Psoas muscle (tissue), 8 donors: ENCODE results near the gene ZNF598. TPM values are rescaled to one million over a fixed set of nuclear protein-coding genes. Genes with fewer than 3 reads are reported as not detected.

ENCODE experiments used
- ATAC-seq, 4 donors: fragments of 200-7000 bp; cut with Tn5 transposase; one replicate each; pipeline ENCODE4 v1.9.1; 2020; ENCODE audit warnings: moderate library complexity in 3 of 4, mild to moderate bottlenecking in 2 of 4
- DNase-seq, 2 donors: peaks; one replicate each; pipeline ENCODE4 v3.0.0-alpha.2; 2020
- H3K27ac ChIP-seq: fragments of 200-600 bp; one replicate; pipeline ENCODE4 v1.8.0; 2022
- H3K27me3 ChIP-seq, 3 donors: fragments of 200-600 bp in 1 of 3; one replicate each; pipeline versions ENCODE4 v1.6.1 to v1.8.0; 2013 to 2022; ENCODE audit warnings: low read length in 2 of 3, mild to moderate bottlenecking in 2 of 3, moderate library complexity in 1 of 3; ENCODE audit not compliant: insufficient read depth in 3 of 3
- H3K36me3 ChIP-seq, 2 donors: fragments of 200-600 bp in 1 of 2; one replicate each; pipeline versions ENCODE4 v1.6.1 to v1.8.0; 2013 to 2022; ENCODE audit warnings: low read depth in 1 of 2, mild to moderate bottlenecking in 1 of 2, moderate library complexity in 1 of 2; ENCODE audit not compliant: insufficient read depth in 1 of 2
- H3K4me1 ChIP-seq: fragments of 200-600 bp; one replicate; pipeline ENCODE4 v1.8.0; 2022
- H3K4me3 ChIP-seq: fragments of 200-600 bp; one replicate; pipeline ENCODE4 v1.8.0; 2022; ENCODE audit warnings: mild to moderate bottlenecking
- H3K9me3 ChIP-seq: fragments of 200-600 bp; one replicate; pipeline ENCODE4 v1.8.0; 2022
- WGBS, 3 donors: extraction: QIAGEN DNeasy Blood & Tissue Kit; methylation state at CpG; one replicate each; pipeline versions ENCODE4 v1.1.6 to v1.1.7; 2013; 5-methylcytosine and 5-hydroxymethylcytosine counted together
- intact Hi-C, 2 donors: fragments of 100-400 bp; cut with DNase I; formaldehyde crosslinking; loops; one replicate each; pipeline versions ENCODE4 v1.11.0 to v1.14.2; 2022
- polyA plus RNA-seq, 3 donors: library from polyadenylated mRNA; stranded (reverse); fragments of 200-250 nt; gene quantifications; one replicate each; pipeline ENCODE4 v1.2.3, GENCODE V29; 2013
- total RNA-seq, 4 donors: library from RNA; stranded (reverse); fragmentation: NEBNext Ultra II Directional in 2 of 4; extraction: Animal tissue kit (Norgen Biotek cat#: 25700) in 2 of 4; gene quantifications; one replicate each; pipeline versions ENCODE4 v1.2.1 to v1.2.4, GENCODE V29; 2021 to 2023
- TF ChIP-seq, protein P1 (sequence below): fragments of 200-600 bp; IDR thresholded peaks from one replicate; pipeline ENCODE4 v1.8.0; 2022; ENCODE audit warnings: antibody characterized with exemption
- donor health status: healthy with polysubstance abuse.
- donor health status: DM: no; HTN: no; CAD: no; lungs with moderate emphysema.
- donor health status: Bipolar disorder and iron deficiency.
- donor health status: healthy.
- donor health status: DM: yes; HTN: yes; CAD: no.
- donor health status: DM: no; HTN: no; CAD: no.
- donor health status: DM: no; HTN: no; CAD: no.
- donor health status: DM: yes; HTN: yes; CAD: no.

ZNF598 gene
- total and polyA plus RNA-seq, 7 donors, result 27.4 to 58.8 (median 46.0) TPM

DNA sequence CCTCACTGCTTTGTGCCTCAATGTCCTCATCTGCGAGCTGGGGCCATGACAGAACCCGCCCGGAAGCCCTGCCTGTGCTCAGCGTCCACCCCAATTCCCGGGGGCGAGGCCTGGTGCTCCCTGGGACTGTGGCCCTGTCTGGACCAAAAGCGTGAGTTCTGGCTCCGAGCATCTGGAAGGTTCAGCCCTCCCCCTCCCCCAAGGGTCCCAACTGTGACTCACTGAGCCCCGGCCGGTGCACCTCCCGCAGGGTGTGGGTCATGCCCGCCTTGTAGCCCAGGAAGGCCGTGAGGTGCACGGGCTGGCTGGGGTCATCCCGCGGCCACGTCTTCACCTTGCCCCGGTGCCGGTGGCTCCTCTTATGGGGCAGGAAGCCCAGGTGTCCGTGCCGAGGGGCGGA is 55.9 kb downstream of the ZNF598 start:
- peak overlapping the region; percentile 90 for H3K27ac ChIP-seq
- H3K4me1 ChIP-seq, result peaks cover 16% of the 10 kb centered on the region
- no peaks in the 10 kb centered on the region for H3K36me3 ChIP-seq
- DNase-seq (peak in 1 of 2 donors; percentile 72), ATAC-seq (peak; percentile 24 to 46 (median 27))
- intact Hi-C loops, result no loop called here
- 31 to 52% (median 36%) methylated on average over 22 of the region's 22 CpGs for WGBS, 3 donors
- peak overlapping the region; percentile 76 for H3K4me3 ChIP-seq
- TF ChIP-seq, protein P1, sequence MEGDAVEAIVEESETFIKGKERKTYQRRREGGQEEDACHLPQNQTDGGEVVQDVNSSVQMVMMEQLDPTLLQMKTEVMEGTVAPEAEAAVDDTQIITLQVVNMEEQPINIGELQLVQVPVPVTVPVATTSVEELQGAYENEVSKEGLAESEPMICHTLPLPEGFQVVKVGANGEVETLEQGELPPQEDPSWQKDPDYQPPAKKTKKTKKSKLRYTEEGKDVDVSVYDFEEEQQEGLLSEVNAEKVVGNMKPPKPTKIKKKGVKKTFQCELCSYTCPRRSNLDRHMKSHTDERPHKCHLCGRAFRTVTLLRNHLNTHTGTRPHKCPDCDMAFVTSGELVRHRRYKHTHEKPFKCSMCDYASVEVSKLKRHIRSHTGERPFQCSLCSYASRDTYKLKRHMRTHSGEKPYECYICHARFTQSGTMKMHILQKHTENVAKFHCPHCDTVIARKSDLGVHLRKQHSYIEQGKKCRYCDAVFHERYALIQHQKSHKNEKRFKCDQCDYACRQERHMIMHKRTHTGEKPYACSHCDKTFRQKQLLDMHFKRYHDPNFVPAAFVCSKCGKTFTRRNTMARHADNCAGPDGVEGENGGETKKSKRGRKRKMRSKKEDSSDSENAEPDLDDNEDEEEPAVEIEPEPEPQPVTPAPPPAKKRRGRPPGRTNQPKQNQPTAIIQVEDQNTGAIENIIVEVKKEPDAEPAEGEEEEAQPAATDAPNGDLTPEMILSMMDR, result no peak
- H3K27me3 ChIP-seq, result no peaks in the 10 kb centered on the region
- no peaks in the 10 kb centered on the region for H3K9me3 ChIP-seq

DNA sequence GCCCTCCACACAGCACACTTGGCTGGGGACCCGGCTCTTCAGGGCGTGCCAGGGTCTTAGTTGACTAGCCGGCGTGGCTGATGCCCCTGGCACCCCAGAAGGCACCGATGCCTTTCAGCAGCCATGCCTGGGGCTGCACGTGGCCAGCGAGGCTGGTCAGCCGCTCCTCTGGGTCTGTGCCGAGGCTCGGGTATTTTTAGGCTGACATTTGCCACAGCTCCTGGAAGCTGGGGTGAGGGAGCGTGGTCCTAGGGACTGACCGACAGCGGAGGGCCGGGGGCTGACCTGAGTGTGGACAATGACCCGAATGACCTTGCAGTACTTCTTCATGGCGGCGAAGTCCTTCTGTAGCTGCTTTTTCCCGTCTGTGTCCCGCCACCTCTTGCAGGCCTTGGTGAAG is 59.1 kb downstream of the ZNF598 start:
- WGBS, 3 donors, result 25 to 48% (median 43%) methylated on average over 17 to 19 of the region's 19 CpGs
- DNase-seq, result peak; percentile 62 to 90
- peak; percentile 70 to 75 (median 74) for ATAC-seq
- H3K4me1 ChIP-seq, result peaks cover 30% of the 10 kb centered on the region
- H3K9me3 ChIP-seq, result no peaks in the 10 kb centered on the region
- no peaks in the 10 kb centered on the region for H3K27me3 ChIP-seq
- peak overlapping the region; percentile 90 for H3K27ac ChIP-seq
- peak overlapping the region; percentile 2 for H3K4me3 ChIP-seq
- intact Hi-C loops, result no loop called here
- TF ChIP-seq, protein P1, result no peak
- peaks cover 0 to 6% of the 10 kb centered on the region in 2 donors for H3K36me3 ChIP-seq

DNA sequence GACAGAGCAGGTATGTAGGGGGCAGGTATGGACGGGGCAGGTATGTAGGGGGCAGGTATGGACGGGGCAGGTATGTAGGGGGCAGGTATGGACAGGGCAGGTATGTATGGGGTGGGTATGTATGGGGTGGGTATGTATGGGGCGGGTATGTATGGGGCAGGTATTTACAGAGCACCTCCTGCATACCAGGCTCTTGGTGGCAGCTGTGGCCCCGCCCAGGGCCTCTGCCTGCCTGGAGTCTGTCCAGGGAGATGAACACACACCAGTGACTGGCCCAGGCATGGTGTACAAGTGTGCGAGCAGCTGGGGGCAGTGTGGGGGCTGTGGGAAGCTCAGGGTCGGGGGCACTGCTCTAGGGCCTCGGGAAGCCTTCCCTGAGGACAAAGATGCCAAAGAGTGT is 59.6 kb downstream of the ZNF598 start:
- TF ChIP-seq, protein P1, result no peak
- peak overlapping the region; percentile 2 for H3K4me3 ChIP-seq
- peak; percentile 56 to 86 for DNase-seq

DNA sequence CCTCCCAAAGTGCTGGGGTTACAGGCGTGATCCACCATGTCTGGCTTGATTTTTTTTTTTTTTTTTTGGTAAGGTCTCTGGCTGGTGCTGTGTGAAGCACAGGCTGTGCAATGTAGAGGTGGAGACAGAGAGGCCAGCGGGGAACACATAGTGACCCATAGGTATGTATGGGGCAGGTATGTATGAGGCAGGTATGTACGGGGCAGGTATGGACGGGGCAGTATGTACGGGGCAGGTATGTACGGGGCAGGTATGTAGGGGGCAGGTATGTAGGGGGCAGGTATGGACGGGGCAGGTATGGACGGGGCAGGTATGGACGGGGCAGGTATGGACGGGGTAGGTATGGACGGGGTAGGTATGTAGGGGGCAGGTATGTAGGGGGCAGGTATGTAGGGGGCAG is 60.1 kb downstream of the ZNF598 start:
- Histone ChIP-seq H3K9me3 (no peaks in the 10 kb centered on the region), H3K27me3 (no peaks in the 10 kb centered on the region), H3K4me1 (peaks cover 38% of the 10 kb centered on the region), H3K27ac (peak overlapping the region; percentile 30), H3K4me3 (no peak overlapping the region), H3K36me3 (peaks cover 0 to 6% of the 10 kb centered on the region in 2 donors)
- 86 to 92% (median 91%) methylated on average over 9 to 11 of the region's 11 CpGs for WGBS, 3 donors
- intact Hi-C loops, result loop anchor here in 1 of 2 donors (10.0 kb wide), 1 partner anchor 175 kb away; the partner anchor contains the start of genes EME2, MRPS34 and NME3
- TF ChIP-seq, protein P1, result no peak
- no peak for ATAC-seq
- no peak for DNase-seq

More for the DNA sequence above, 59.6 kb downstream of the ZNF598 start:
- Histone ChIP-seq H3K36me3 (peaks cover 0 to 6% of the 10 kb centered on the region in 2 donors), H3K4me1 (peaks cover 35% of the 10 kb centered on the region), H3K9me3 (no peaks in the 10 kb centered on the region), H3K27ac (peak overlapping the region; percentile 90), H3K27me3 (no peaks in the 10 kb centered on the region)
- WGBS, 3 donors, result 28 to 51% (median 43%) methylated on average over 7 of the region's 7 CpGs
- peak; percentile 61 to 71 (median 66) for ATAC-seq
- intact Hi-C loops, result no loop called here

Other genes starting within 250 kb of the ZNF598 start
Only the 30 nearest of the 33 such genes appear.
- gene MRPS34, start 236.7 kb downstream of the ZNF598 start, total RNA-seq, result 10 to 100 TPM; 56.3 to 75.1 (median 71.4) TPM
- 100 to 1,000 TPM in 2 of 3 donors, 10 to 100 TPM in 1; 85.6 to 172 (median 138) TPM for gene MRPS34, start 236.7 kb downstream of the ZNF598 start, polyA plus RNA-seq
- 10 to 100 TPM; 38.4 to 59.5 (median 49.9) TPM for gene SPSB3, start 227.2 kb downstream of the ZNF598 start, total RNA-seq
- gene SPSB3, start 227.2 kb downstream of the ZNF598 start, polyA plus RNA-seq, result 100 to 1,000 TPM in 1 of 3 donors, 10 to 100 TPM in 2; 26.3 to 108 (median 78.1) TPM
- gene NUBP2, start 226.9 kb downstream of the ZNF598 start, total RNA-seq, result 10 to 100 TPM; 34.7 to 44.7 (median 38.5) TPM
- 10 to 100 TPM; 61.9 to 96.0 (median 76.1) TPM for gene NUBP2, start 226.9 kb downstream of the ZNF598 start, polyA plus RNA-seq
- under 1 TPM in 1 of 4 donors, not detected in 3; 0.22 TPM for gene IGFALS, start 216.1 kb downstream of the ZNF598 start, total RNA-seq
- under 1 TPM; 0.12 to 0.38 (median 0.14) TPM for gene IGFALS, start 216.1 kb downstream of the ZNF598 start, polyA plus RNA-seq
- gene HAGH, start 183.0 kb downstream of the ZNF598 start, total RNA-seq, result 100 to 1,000 TPM; 123 to 167 (median 157) TPM
- 100 to 1,000 TPM; 112 to 277 (median 186) TPM for gene HAGH, start 183.0 kb downstream of the ZNF598 start, polyA plus RNA-seq
- 10 to 100 TPM; 23.2 to 28.1 (median 24.1) TPM for gene FAHD1, start 182.6 kb downstream of the ZNF598 start, total RNA-seq
- 10 to 100 TPM; 27.0 to 63.8 (median 30.2) TPM for gene FAHD1, start 182.6 kb downstream of the ZNF598 start, polyA plus RNA-seq
- not detected for gene MEIOB, start 137.7 kb downstream of the ZNF598 start, total RNA-seq
- gene MEIOB, start 137.7 kb downstream of the ZNF598 start, polyA plus RNA-seq, result not detected
- gene HS3ST6, start 91.4 kb downstream of the ZNF598 start, total RNA-seq, result not detected
- gene HS3ST6, start 91.4 kb downstream of the ZNF598 start, polyA plus RNA-seq, result not detected
- gene MSRB1, start 66.6 kb downstream of the ZNF598 start, total RNA-seq, result 10 to 100 TPM; 44.2 to 65.3 (median 53.2) TPM
- 10 to 100 TPM; 50.4 to 83.4 (median 76.1) TPM for gene MSRB1, start 66.6 kb downstream of the ZNF598 start, polyA plus RNA-seq
- 100 to 1,000 TPM; 205 to 296 (median 233) TPM for gene RPL3L, start 55.1 kb downstream of the ZNF598 start, total RNA-seq
- 100 to 1,000 TPM; 116 to 315 (median 188) TPM for gene RPL3L, start 55.1 kb downstream of the ZNF598 start, polyA plus RNA-seq
- 100 to 1,000 TPM; 350 to 465 (median 373) TPM for gene NDUFB10, start 50.3 kb downstream of the ZNF598 start, total RNA-seq
- gene NDUFB10, start 50.3 kb downstream of the ZNF598 start, polyA plus RNA-seq, result 100 to 1,000 TPM; 753 to 870 (median 797) TPM
- 1,000 to 10,000 TPM; 1,044 to 1,902 (median 1,426) TPM for gene RPS2, start 45.0 kb downstream of the ZNF598 start, total RNA-seq
- 1,000 to 10,000 TPM; 2,097 to 3,940 (median 2,652) TPM for gene RPS2, start 45.0 kb downstream of the ZNF598 start, polyA plus RNA-seq
- not detected for gene RNF151, start 43.0 kb downstream of the ZNF598 start, total RNA-seq
- gene RNF151, start 43.0 kb downstream of the ZNF598 start, polyA plus RNA-seq, result not detected
- gene TBL3, start 37.8 kb downstream of the ZNF598 start, total RNA-seq, result 10 to 100 TPM; 31.5 to 41.8 (median 40.7) TPM
- 10 to 100 TPM; 51.6 to 78.0 (median 55.8) TPM for gene TBL3, start 37.8 kb downstream of the ZNF598 start, polyA plus RNA-seq
- gene NOXO1, start 28.4 kb downstream of the ZNF598 start, total RNA-seq, result under 1 TPM in 1 of 4 donors, not detected in 3; 0.20 TPM
- under 1 TPM; 0.27 to 0.77 (median 0.39) TPM for gene NOXO1, start 28.4 kb downstream of the ZNF598 start, polyA plus RNA-seq
- 10 to 100 TPM; 18.9 to 34.2 (median 28.4) TPM for gene GFER, start 25.6 kb downstream of the ZNF598 start, total RNA-seq
- gene GFER, start 25.6 kb downstream of the ZNF598 start, polyA plus RNA-seq, result 10 to 100 TPM; 40.0 to 53.2 (median 43.5) TPM
- under 1 TPM in 3 of 4 donors, not detected in 1; 0.24 to 0.52 (median 0.25) TPM for gene SYNGR3, start 19.9 kb downstream of the ZNF598 start, total RNA-seq
- under 1 TPM; 0.24 to 0.85 (median 0.25) TPM for gene SYNGR3, start 19.9 kb downstream of the ZNF598 start, polyA plus RNA-seq
- gene NPW, start 10.0 kb upstream of the ZNF598 start, total RNA-seq, result under 1 TPM in 1 of 4 donors, not detected in 3; 0.66 TPM
- gene NPW, start 10.0 kb upstream of the ZNF598 start, polyA plus RNA-seq, result under 1 TPM in 2 of 3 donors, not detected in 1; 0.14 to 0.43 TPM
- gene NHERF2, start 17.1 kb upstream of the ZNF598 start, total RNA-seq, result 100 to 1,000 TPM in 1 of 4 donors, 10 to 100 TPM in 3; 61.6 to 156 (median 90.4) TPM
- 10 to 100 TPM; 76.4 to 90.8 (median 86.2) TPM for gene NHERF2, start 17.1 kb upstream of the ZNF598 start, polyA plus RNA-seq
- 10 to 100 TPM in 1 of 4 donors, 1 to 10 TPM in 3; 3.1 to 11.9 (median 4.8) TPM for gene NTHL1, start 38.0 kb upstream of the ZNF598 start, total RNA-seq
- gene NTHL1, start 38.0 kb upstream of the ZNF598 start, polyA plus RNA-seq, result 10 to 100 TPM in 2 of 3 donors, 1 to 10 TPM in 1; 8.0 to 17.7 (median 16.8) TPM
- 10 to 100 TPM; 60.8 to 89.9 (median 73.8) TPM for gene TSC2, start 38.2 kb upstream of the ZNF598 start, total RNA-seq
- 10 to 100 TPM; 27.8 to 43.0 (median 29.7) TPM for gene TSC2, start 38.2 kb upstream of the ZNF598 start, polyA plus RNA-seq
- gene PKD1, start 126.1 kb upstream of the ZNF598 start, total RNA-seq, result 100 to 1,000 TPM in 1 of 4 donors, 10 to 100 TPM in 3; 59.1 to 123 (median 86.0) TPM
- 10 to 100 TPM; 33.9 to 93.3 (median 58.4) TPM for gene PKD1, start 126.1 kb upstream of the ZNF598 start, polyA plus RNA-seq
- 1 to 10 TPM in 1 of 4 donors, under 1 TPM in 3; 0.32 to 1.7 (median 0.83) TPM for gene RAB26, start 138.8 kb upstream of the ZNF598 start, total RNA-seq
- under 1 TPM; 0.17 to 0.31 (median 0.21) TPM for gene RAB26, start 138.8 kb upstream of the ZNF598 start, polyA plus RNA-seq
- gene TRAF7, start 146.0 kb upstream of the ZNF598 start, total RNA-seq, result 10 to 100 TPM; 15.6 to 47.5 (median 38.9) TPM
- 10 to 100 TPM; 20.8 to 39.1 (median 27.3) TPM for gene TRAF7, start 146.0 kb upstream of the ZNF598 start, polyA plus RNA-seq
- 1 to 10 TPM in 1 of 4 donors, under 1 TPM in 3; 0.63 to 1.0 (median 0.76) TPM for gene CASKIN1, start 186.8 kb upstream of the ZNF598 start, total RNA-seq
- under 1 TPM; 0.32 to 0.45 (median 0.43) TPM for gene CASKIN1, start 186.8 kb upstream of the ZNF598 start, polyA plus RNA-seq
- gene MLST8, start 195.6 kb upstream of the ZNF598 start, total RNA-seq, result 10 to 100 TPM; 18.8 to 35.0 (median 28.7) TPM
- gene MLST8, start 195.6 kb upstream of the ZNF598 start, polyA plus RNA-seq, result 10 to 100 TPM; 58.1 to 60.5 (median 59.7) TPM
- 1 to 10 TPM in 3 of 4 donors, under 1 TPM in 1; 0.86 to 5.3 (median 4.1) TPM for gene BRICD5, start 201.0 kb upstream of the ZNF598 start, total RNA-seq
- 1 to 10 TPM; 1.4 to 3.1 (median 1.8) TPM for gene BRICD5, start 201.0 kb upstream of the ZNF598 start, polyA plus RNA-seq
- gene PGP, start 205.0 kb upstream of the ZNF598 start, total RNA-seq, result 10 to 100 TPM; 27.2 to 35.9 (median 29.8) TPM
- gene PGP, start 205.0 kb upstream of the ZNF598 start, polyA plus RNA-seq, result 10 to 100 TPM; 20.9 to 27.4 (median 24.0) TPM
- gene E4F1, start 213.8 kb upstream of the ZNF598 start, total RNA-seq, result 10 to 100 TPM; 11.1 to 22.9 (median 12.8) TPM
- gene E4F1, start 213.8 kb upstream of the ZNF598 start, polyA plus RNA-seq, result 10 to 100 TPM; 16.8 to 21.8 (median 19.1) TPM
- 1 to 10 TPM in 1 of 4 donors, under 1 TPM in 3; 0.28 to 1.2 (median 0.60) TPM for gene DNASE1L2, start 226.6 kb upstream of the ZNF598 start, total RNA-seq
- under 1 TPM; 0.17 to 0.35 (median 0.30) TPM for gene DNASE1L2, start 226.6 kb upstream of the ZNF598 start, polyA plus RNA-seq